Caco-2 (cell line): Measurements from ENCODE around the gene ARHGAP8. TPM values are rescaled to one million over a fixed set of nuclear protein-coding genes. Genes with fewer than 3 reads are reported as not detected.

Source experiments
- BruUV-seq: library from RNA; stranded (reverse); fragments of 400-500 nt; replicated peaks from 2 replicates; lab custom pipeline; 2021; lab: Mats Ljungman, UMichigan
- CTCF ChIA-PET: fragments of 300-600 bp; sonication (Branson Sonifier 250); formaldehyde crosslinking; loops from one replicate; lab custom pipeline; 2022; ENCODE audit warnings: antibody characterized with exemption; lab: Charles Lee
- POLR2A ChIA-PET: fragments of 300-600 bp; sonication (Branson Sonifier 250); formaldehyde crosslinking; loops from one replicate; lab custom pipeline; 2022; ENCODE audit warnings: antibody characterized with exemption; lab: Charles Lee
- DNase-seq, 2 experiments: peaks; one replicate each; pipeline versions ENCODE4 v3.0.0 to v3.0.0-alpha.2; 2020 to 2022
- H3K27me3 ChIP-seq: replicated peaks from 2 replicates; pipeline ENCODE4 v1.6.0; 2011; ENCODE audit warnings: low read length; ENCODE audit not compliant: control insufficient read depth, insufficient read depth
- H3K36me3 ChIP-seq: 2 replicates; pipeline ENCODE4 v1.5.1; 2011; ENCODE audit warnings: low read length; ENCODE audit not compliant: control insufficient read depth, insufficient read depth
- H3K4me1 ChIP-seq: fragments of 250-450 bp; sonication (Bioruptor Pico); 2 replicates; pipeline ENCODE4 v1.5.1; 2020; ENCODE audit warnings: mild to moderate bottlenecking
- H3K4me3 ChIP-seq: 2 replicates; pipeline ENCODE4 v1.5.1; 2011; ENCODE audit warnings: low read depth, mild to moderate bottlenecking, control low read depth, low read length
- H3K9me3 ChIP-seq: fragments of 250-450 bp; sonication (Bioruptor Pico); 2 replicates; pipeline ENCODE4 v1.5.1; 2020; ENCODE audit warnings: mild to moderate bottlenecking, moderate library complexity
- H3K27ac Mint-ChIP-seq: one replicate; pipeline ENCODE4 v1.8.0; 2022; ENCODE audit warnings: mixed read lengths; ENCODE audit not compliant: unreplicated experiment
- H3K27me3 Mint-ChIP-seq: one replicate; pipeline ENCODE4 v1.8.0; 2022; ENCODE audit warnings: mixed read lengths; ENCODE audit not compliant: insufficient read depth, unreplicated experiment
- H3K36me3 Mint-ChIP-seq: one replicate; pipeline ENCODE4 v1.8.0; 2022; ENCODE audit warnings: mild to moderate bottlenecking, mixed read lengths; ENCODE audit not compliant: insufficient read depth, unreplicated experiment
- H3K4me1 Mint-ChIP-seq: one replicate; pipeline ENCODE4 v1.8.0; 2022; ENCODE audit warnings: low read depth, mixed read lengths; ENCODE audit not compliant: unreplicated experiment
- H3K4me3 Mint-ChIP-seq: one replicate; pipeline ENCODE4 v1.8.0; 2022; ENCODE audit warnings: mild to moderate bottlenecking, moderate library complexity, mixed read lengths; ENCODE audit not compliant: unreplicated experiment
- H3K9me3 Mint-ChIP-seq: one replicate; pipeline ENCODE4 v1.8.0; 2022; ENCODE audit warnings: mixed read lengths; ENCODE audit not compliant: unreplicated experiment
- CTCF ChIP-seq, 2 experiments: fragments of 200-600 bp in 1 of 2; IDR thresholded peaks; 1 replicate in 1 of 2; 2 replicates in 1 of 2; pipeline versions ENCODE4 v1.5.1 to v1.8.0; 2011 to 2022; ENCODE audit warnings: antibody characterized with exemption in 1 of 2, control low read depth in 1 of 2, inconsistent platforms in 1 of 2, low read depth in 1 of 2, low read length in 1 of 2, mild to moderate bottlenecking in 1 of 2, moderate library complexity in 1 of 2; ENCODE audit not compliant: insufficient read depth in 1 of 2, severe bottlenecking in 1 of 2, unreplicated experiment in 1 of 2
- intact Hi-C: fragments of 100-400 bp; cut with micrococcal nuclease; formaldehyde crosslinking; loops from one replicate; pipeline ENCODE4 v1.10.0; 2022; ENCODE audit not compliant: unreplicated experiment
- total RNA-seq: library from RNA; stranded (reverse); gene quantifications from 2 replicates; pipeline ENCODE4 v1.2.3, GENCODE V29; 2022

The ARHGAP8 gene
- total RNA-seq, 1 experiment from 2014 or later, result 81.5 TPM

- Mint-ChIP-seq H3K27ac (no peak overlapping the region), H3K27me3 (no peaks in the 10 kb centered on the region), H3K4me1 (peaks cover 4% of the 10 kb centered on the region), H3K36me3 (peaks cover 54% of the 10 kb centered on the region), H3K9me3 (no peaks in the 10 kb centered on the region), H3K4me3 (no peak overlapping the region)
- peaks cover 4% of the 10 kb centered on the region; the same call in 1 of the 2 replicates for H3K4me1 ChIP-seq
- intact Hi-C loops, result no loop called here
- H3K27me3 ChIP-seq, result no peaks in the 10 kb centered on the region
- H3K36me3 ChIP-seq, result no peaks in the 10 kb centered on the region; the same call in none of the 2 replicates
- CTCF ChIA-PET, result no interaction called here
- no peak for DNase-seq
- POLR2A ChIA-PET, result no interaction called here
- no peaks in the 10 kb centered on the region for H3K9me3 ChIP-seq
- H3K4me3 ChIP-seq, result no peak overlapping the region
- no peak for TF ChIP-seq CTCF (IDR thresholded peaks at IDR 0.05; ENCODE audit: insufficient read depth in 1 of 2, low read depth in 1 of 2, low read length in 1 of 2, severe bottlenecking in 1 of 2, unreplicated experiment in 1 of 2)
- no TSS peak for BruUV-seq
Measured at GRCh38 chr22:44823806-44824205, 71.4 kb downstream of the ARHGAP8 start.

GRCh38 chr22:44824271-44824670 lies 71.9 kb downstream of the ARHGAP8 start:
- Mint-ChIP-seq H3K4me1 (peaks cover 4% of the 10 kb centered on the region), H3K27me3 (no peaks in the 10 kb centered on the region), H3K36me3 (peaks cover 58% of the 10 kb centered on the region), H3K27ac (no peak overlapping the region), H3K4me3 (no peak overlapping the region), H3K9me3 (no peaks in the 10 kb centered on the region)
- H3K36me3 ChIP-seq, result no peaks in the 10 kb centered on the region; the same call in none of the 2 replicates
- POLR2A ChIA-PET, result no interaction called here
- intact Hi-C loops, result no loop called here
- no peak for DNase-seq
- no TSS peak for BruUV-seq
- CTCF ChIA-PET, result no interaction called here
- no peaks in the 10 kb centered on the region for H3K27me3 ChIP-seq
- no peak overlapping the region for H3K4me3 ChIP-seq
- no peaks in the 10 kb centered on the region for H3K9me3 ChIP-seq
- no peak for TF ChIP-seq CTCF (IDR thresholded peaks at IDR 0.05; ENCODE audit: insufficient read depth in 1 of 2, low read depth in 1 of 2, low read length in 1 of 2, severe bottlenecking in 1 of 2, unreplicated experiment in 1 of 2)
- H3K4me1 ChIP-seq, result peaks cover 4% of the 10 kb centered on the region; the same call in 1 of the 2 replicates

GRCh38 chr22:44825310-44826150 lies 73.2 kb downstream of the ARHGAP8 start:
- Histone ChIP-seq H3K36me3 (no peaks in the 10 kb centered on the region; the same call in none of the 2 replicates), H3K27me3 (no peaks in the 10 kb centered on the region), H3K9me3 (no peaks in the 10 kb centered on the region), H3K4me1 (peaks cover 4% of the 10 kb centered on the region; the same call in 1 of the 2 replicates), H3K4me3 (no peak overlapping the region)
- no peak for TF ChIP-seq CTCF (IDR thresholded peaks at IDR 0.05; ENCODE audit: insufficient read depth in 1 of 2, low read depth in 1 of 2, low read length in 1 of 2, severe bottlenecking in 1 of 2, unreplicated experiment in 1 of 2)
- no TSS peak for BruUV-seq
- H3K4me1 Mint-ChIP-seq, result peaks cover 4% of the 10 kb centered on the region
- DNase-seq, result no peak
- no peak overlapping the region for H3K4me3 Mint-ChIP-seq
- H3K27ac Mint-ChIP-seq, result no peak overlapping the region
- no peaks in the 10 kb centered on the region for H3K9me3 Mint-ChIP-seq
- ChIA-PET CTCF (interaction anchor here (0.6 to 0.7 kb wide), 2 partner anchors 33 to 438 kb away, joined by 4 to 5 read pairs; no protein-coding TSS in a partner anchor), POLR2A (no interaction called here)
- no peaks in the 10 kb centered on the region for H3K27me3 Mint-ChIP-seq
- intact Hi-C loops, result no loop called here
- H3K36me3 Mint-ChIP-seq, result peaks cover 66% of the 10 kb centered on the region
